Right lobe of liver (tissue), 4 donors: Measurements from ENCODE around the gene FNDC3B.

ENCODE experiments used
- CTCF ChIP-seq, 4 donors: fragments of 200-600 bp in 3 of 4; fragments of 450-650 bp in 1 of 4; IDR thresholded peaks; one replicate each; pipeline versions ENCODE4 v1.5.1 to v1.8.0; 2016 to 2022; ENCODE audit warnings: antibody characterized with exemption in 4 of 4, mild to moderate bottlenecking in 2 of 4
- POLR2A ChIP-seq: fragments of 450-650 bp; IDR thresholded peaks from one replicate; pipeline ENCODE4 v1.6.1; 2017; ENCODE audit warnings: antibody characterized with exemption, mild to moderate bottlenecking
- donor health status: DM: no; HTN: no; CAD: no.
- donor health status: DM: no; HTN: no; CAD: no.
- donor health status: DM: no; HTN: yes; CAD: no.

GRCh38 chr3:172129850-172130716 lies 90.7 kb downstream of the FNDC3B start:
- TF ChIP-seq CTCF (IDR thresholded peaks at IDR 0.05) (no peak), POLR2A (no peak)
